Umbilical cord (tissue), 2 donors: ENCODE results near the gene AP5M1. TPM values are rescaled to one million over a fixed set of nuclear protein-coding genes. Genes with fewer than 3 reads are reported as not detected.
"Not testable (repeated sequence)": the region's sequence is repeated elsewhere in the genome, so short reads cannot be mapped to it uniquely, and the experiment has no call there.

Source experiments
- DNase-seq: peaks from one replicate; pipeline ENCODE4 v3.0.0-alpha.2; 2015; ENCODE audit warnings: low spot score
- total RNA-seq: library from RNA; depleted of rRNA; stranded (reverse); fragments of >200 nt; gene quantifications from one replicate; pipeline ENCODE4 v1.2.3, GENCODE V29; 2014; ENCODE audit warnings: low replicate concordance; ENCODE audit not compliant: insufficient read depth

AP5M1 gene, protein sequence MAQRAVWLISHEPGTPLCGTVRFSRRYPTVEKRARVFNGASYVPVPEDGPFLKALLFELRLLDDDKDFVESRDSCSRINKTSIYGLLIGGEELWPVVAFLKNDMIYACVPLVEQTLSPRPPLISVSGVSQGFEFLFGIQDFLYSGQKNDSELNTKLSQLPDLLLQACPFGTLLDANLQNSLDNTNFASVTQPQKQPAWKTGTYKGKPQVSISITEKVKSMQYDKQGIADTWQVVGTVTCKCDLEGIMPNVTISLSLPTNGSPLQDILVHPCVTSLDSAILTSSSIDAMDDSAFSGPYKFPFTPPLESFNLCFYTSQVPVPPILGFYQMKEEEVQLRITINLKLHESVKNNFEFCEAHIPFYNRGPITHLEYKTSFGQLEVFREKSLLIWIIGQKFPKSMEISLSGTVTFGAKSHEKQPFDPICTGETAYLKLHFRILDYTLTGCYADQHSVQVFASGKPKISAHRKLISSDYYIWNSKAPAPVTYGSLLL
- total RNA-seq = 23.8 TPM

DNA sequence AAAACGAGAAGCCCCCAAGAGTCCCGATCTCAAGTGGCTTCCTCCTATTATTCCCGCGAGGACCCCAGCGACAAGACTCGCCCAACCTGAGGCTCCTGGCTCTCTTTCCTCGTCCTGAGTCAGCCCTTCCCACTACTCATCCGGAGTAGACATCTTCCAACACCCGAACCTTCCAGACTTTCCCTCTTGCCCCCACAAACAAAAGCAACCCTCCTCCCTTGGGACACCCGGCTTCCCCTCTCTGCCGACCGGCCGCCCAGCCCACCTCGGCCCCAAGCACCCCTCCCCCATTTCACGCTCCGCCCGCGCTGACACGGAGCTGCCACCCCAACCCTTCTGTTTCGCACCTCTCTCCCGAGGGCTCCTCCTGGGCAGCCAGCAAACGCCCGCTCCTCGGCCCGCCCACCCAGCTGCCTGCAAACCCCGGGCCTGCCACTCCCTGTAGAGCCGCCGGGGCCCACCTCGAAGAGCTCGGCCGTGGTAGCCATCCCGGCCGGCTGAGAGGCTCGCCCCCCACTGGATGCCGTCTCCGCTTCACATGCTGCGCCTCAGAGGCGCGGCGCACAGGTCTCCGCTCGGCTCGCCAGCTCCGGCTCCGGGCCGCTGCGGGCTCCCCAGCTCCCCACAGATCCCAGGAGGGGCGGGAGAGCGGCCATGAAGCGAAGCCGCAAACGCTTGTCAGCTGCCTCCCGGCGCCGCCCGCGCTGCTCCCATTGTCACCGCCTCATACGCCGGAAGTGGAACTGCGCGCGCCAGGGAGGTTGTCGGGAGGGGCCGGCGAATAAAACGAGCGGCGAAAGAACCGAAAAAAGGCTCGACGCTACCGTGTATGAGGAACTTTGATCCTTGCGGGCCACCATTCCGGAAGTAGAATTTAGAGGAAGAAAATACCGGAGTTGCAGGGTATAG lies at the start of gene AP5M1, which contains the start of gene EXOC5:
Gene AP5M1 (plus strand): TSS at position 811 of the 909 bp plus-strand sequence. CDS start 344 bp downstream, outside the sequence.
Gene EXOC5 (minus strand): TSS at position 745 of the 909 bp plus-strand sequence. CDS start 257 bp downstream, at position 488.
- DNase-seq = peak; percentile 96

DNA sequence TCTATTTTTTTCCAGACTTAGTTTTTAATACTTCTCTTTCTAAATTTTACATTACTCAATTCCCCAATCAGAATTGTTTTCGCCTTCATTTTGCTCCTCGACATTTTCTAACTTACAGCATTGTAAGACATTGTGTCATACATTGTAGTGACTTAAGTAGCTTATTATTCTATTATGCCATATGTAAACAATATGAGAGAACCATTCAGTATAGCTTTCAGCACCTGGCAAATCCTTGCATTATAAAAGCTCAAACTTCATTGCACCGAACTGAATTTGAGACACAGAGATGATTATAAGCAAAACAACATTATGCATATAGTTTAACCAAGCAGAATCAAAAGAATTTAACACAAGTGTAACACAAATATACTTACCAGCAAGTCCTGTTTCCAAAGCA lies 46.8 kb upstream of the AP5M1 start:
- DNase-seq = no peak

DNA sequence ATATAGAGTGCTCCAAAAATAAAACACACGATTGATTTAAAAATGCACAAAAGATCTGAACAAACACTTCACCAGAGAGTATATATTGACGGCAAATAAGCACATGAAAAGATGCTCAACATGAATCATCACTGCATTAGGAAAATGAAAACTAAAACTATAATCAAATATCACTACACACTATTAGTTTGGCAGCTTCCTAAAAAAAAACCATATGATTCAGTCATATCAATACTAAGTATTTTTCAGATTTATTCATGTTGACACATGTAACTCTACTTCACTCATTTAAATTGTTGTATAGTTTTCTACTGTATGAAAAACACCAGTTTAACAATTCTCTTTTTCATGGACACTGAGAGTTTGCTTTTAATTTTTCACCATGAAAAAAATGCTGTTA lies 41.7 kb upstream of the AP5M1 start:
- no peak for DNase-seq

DNA sequence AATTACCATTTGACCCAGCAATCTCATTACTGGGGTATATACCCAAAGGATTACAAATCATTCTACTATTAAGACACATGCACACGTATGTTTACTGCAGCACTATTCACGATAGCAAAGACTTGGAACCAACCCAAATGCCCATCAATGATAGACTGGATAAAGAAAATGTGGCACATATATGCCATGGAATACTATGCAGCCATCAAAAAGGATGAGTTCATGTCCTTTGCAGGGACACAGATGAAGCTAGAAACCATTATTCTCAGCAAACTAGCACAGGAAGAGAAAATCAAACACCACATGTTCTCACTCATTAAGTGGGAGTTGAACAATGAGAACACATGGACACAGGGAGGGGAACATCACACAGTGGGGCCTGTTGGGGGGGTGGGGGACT lies 40.5 kb upstream of the AP5M1 start:
- DNase-seq = not testable (repeated sequence)

DNA sequence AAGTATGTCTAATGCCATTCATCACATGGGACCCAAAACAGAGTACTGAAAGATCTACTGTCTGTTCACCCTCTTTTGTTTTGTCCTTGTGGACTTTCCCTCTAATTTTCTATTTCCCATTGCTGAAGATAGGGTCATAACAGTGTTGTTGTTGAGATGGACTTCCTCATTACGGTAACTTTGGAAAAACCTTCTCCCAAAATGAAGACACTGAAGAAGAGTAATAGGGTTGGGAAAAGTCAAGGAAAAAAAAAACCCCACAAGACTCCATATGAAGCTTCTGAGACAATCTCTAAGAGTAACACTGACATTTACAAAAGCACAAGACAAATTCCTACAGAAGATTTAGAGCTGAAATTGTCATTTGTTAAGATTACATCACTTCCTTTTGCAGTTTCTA lies 36.8 kb upstream of the AP5M1 start:
- DNase-seq = no peak

DNA sequence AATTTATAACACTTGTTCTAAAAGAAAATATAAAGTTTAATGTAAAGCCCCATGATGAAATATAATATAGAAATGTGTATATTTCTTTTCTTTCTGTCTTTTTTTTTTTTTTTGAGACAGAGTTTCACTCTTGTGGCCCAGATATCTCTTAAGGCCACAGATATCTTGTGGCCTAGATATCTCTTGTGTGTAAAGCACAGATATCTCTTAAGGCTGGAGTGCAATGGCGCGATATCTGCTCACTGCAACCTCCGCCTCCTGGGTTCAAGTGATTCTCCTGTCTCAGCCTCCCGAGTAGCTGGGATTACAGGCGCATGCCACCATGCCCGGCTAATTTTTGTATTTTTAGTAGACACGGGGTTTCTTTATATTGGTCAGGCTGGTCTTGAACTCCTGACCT lies 28.7 kb upstream of the AP5M1 start:
- DNase-seq = not testable (repeated sequence)

DNA sequence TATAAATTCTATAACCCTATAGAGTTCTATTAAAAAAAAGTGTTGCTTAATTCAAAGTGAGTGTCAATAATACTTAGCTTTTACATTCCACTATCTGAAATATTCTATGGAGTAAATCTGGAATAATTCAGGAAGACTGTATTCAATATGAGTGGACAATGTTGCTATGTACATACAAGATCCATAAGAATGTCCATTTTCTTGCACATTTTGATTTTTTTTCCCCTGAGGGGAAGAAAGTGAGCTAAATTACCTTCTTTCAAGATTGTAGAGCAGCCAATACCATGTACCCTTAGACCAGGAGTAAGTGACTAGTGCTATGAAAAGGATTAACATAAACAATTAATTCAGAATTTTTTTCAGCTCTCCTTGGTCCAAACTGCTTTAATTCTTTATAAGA lies 25.5 kb upstream of the AP5M1 start:
- DNase-seq = no peak

DNA sequence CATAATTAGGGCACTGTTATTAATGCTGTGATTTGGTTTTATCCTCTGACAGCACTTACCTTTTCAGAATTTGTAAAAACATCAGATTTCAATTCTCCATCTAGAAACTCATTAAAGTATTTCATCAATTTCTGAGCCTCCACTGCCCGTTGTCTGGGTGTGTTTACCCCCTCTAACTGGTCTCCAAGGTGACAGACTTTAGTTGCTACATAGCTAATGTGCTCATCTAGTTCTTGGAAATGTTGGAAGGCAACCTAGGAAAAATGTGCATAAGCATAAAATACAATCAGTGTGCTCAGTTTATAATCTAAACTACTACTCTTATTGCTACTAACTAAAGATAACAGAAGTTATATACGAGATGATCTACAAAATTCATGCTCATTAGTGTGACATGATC lies 24.7 kb upstream of the AP5M1 start:
- DNase-seq = peak; percentile 8

DNA sequence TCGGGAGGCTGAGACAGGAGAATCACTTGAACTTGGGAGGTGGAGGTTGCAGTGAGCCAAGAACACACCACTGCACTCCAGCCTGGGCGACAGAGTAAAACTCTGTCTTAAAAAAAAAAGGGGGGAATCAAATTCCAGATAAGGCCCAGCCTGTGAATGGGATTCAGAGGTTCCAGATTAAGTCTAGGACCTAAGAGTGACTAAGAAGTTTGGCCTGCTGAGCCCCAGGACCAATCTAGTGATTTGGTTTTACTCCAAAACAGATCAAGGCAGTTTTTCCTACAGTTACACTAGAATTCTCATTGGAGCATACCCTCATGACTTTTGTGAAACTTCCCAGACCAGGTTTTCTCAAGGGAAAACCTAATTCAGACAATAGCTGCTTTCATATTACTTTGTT lies 22.8 kb upstream of the AP5M1 start:
- no peak for DNase-seq

DNA sequence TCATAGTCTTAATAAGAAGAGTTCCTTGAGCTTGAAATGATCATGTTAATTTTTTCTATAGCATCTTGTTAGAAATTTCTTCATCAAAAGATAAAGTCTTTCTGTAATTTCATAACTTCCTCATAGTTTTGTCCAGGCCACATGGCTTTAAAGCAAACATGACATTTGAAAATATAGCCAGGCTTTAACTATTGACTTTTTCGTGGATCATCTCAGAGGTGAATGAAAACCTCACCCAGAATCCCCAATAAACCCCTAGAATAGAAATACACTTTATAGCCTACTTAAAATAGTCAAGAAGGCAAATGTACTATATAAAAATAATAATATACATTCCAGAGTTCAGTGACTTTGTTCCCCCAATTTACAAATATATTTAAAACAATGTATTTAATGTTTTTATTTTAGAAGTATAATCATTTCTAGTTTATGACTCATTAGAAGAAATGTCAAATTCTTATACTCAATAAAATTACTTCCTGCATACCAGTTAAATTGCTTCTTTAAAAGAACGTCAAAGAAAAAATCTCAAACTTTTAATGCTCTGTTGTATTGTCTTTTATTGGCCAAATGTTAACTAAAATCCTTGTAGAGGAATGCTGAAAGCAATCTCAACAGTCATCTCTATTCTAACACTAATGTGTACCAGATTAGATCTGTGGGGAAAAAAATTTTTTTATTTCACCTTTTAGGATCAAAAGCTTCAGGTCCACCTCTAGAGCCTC lies 21.7 kb upstream of the AP5M1 start:
- DNase-seq = no peak

DNA sequence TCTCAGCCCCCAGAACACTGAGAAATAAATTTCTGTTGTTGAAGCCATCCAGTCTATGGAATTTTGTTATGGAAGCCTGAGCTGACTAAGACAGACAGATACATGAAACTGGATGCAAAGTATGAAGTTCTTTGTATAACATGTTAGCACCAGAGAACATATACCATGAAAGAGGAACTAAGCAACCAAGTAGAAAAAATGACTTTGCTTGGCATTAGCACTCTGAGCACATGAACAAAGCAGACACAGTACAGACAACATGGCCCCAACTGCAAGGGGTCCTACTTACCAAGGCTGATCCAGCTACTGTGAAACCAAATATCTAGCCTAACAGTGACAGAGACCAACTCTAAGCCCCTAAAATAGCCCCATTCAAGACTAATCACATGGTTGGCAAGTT lies 13.9 kb upstream of the AP5M1 start:
- no peak for DNase-seq

DNA sequence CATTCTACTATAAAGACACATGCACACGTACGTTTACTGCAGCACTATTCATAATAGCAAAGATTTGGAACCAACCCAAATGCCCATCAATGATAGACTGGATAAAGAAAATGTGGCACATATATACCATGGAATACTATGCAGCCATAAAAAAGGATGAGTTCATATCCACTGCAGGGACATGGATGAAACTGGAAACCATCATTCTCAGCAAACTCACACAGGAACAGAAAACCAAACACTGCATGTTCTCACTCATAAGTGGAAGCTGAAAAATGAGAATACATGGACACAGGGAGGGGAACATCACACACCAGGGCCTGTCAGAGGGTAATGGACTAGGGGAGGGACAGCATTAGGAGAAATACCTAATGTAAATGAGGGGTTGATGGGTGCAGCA lies 10.6 kb upstream of the AP5M1 start:
- not testable (repeated sequence) for DNase-seq

DNA sequence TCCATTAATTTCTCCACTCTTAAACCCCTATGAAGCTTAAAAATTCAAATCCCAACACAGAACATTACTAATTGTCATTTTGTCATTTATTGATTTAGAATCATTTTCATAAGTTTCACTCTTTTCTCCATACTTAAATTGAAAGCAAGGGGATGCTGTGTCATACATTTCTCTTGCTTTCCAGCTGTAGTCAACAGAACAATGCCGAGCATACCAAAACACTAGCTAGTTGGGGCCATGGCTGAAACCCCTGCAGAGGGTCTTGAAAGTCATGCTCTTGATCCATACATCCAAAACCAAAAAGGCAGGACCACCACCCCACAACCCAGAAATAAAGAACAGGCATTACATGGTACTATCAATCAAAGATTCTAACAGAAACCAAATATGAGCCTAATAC lies 9.1 kb upstream of the AP5M1 start:
- no peak for DNase-seq

DNA sequence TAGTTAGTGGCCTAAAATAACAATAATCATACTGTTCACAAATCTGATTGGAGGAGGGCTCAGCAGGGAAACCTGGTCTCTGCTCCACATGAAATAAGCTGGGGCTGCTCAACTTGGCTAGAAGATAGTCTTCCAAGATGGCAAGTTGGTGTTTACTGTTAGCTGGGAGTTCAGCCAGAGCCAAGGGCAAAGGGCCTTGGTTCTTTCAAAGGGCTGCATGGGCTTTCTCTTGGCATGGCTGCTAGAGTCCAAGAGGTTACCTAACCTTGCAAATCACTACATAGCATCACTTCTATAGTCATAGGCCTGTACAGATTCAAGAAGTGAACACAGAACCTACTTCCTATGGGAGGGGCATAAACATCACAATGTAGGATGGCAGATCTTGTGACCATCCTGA lies 7.2 kb upstream of the AP5M1 start:
- DNase-seq = no peak

DNA sequence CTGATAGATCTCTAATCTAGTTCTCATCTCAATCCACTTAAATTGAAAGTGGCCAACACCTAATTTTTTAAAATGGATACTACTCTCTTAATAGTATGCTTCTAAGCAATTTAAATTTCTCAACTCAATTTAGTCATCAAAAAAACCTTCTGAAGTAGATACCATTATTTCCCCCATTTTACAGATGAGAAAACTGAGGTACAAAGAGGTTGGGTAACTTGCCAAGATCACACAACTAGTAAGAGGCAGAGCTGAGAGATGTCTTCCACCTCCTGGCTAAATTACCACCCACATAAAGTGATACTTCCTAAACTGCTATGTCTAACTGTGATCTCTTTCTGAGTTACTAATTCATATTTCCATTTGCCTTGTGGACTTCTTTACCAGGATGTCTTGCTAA lies 6.7 kb upstream of the AP5M1 start:
- no peak for DNase-seq

DNA sequence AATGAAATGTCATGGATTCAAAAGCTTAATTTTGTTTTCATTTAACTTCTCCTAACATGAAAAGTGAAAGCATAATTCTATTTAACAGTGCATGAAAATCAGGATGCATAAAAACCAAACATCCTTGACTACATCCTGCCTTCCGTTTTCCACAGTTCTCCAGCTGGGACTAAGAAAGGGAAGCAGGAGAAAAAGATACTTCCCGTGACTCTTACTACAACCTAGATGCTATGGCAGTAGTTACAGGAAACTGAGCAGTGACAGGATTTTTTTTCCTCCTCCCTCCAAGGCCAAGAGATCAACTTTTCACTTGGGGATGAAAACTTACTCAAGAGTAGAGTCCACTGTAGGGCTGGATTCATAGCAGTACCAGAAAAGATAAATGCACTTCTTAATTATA lies 2.7 kb upstream of the AP5M1 start:
- DNase-seq = no peak

DNA sequence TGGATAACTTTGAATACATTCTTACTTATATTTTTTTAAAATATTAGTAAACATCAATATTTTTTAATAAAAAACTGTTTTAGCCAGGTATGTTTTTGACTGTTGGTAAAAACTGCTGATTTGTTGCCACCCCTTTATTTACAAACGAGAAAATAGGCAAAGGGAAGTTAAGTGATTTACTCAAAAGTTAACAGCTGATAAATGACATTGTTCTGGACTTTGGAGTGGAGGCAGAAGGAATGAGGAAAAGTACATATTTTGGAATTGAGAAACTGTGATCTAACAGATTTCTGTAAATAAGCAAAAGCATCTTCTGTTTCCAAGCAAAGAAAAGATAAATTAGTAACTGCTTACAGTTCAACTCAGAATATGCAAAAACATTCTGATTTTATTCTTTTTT lies 4.5 kb downstream of the AP5M1 start:
- DNase-seq = no peak

DNA sequence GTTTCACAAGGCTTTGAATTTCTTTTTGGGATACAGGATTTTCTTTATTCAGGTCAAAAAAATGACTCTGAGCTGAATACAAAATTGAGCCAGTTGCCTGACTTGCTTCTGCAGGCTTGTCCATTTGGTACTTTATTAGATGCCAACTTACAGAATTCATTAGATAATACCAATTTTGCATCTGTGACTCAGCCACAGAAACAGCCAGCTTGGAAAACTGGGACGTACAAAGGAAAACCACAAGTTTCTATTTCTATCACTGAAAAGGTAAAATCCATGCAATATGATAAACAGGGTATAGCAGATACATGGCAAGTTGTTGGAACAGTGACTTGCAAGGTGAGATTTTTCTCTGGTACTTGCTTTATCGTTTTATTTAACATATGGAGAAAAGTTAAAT lies 5.8 kb downstream of the AP5M1 start:
- DNase-seq = no peak

DNA sequence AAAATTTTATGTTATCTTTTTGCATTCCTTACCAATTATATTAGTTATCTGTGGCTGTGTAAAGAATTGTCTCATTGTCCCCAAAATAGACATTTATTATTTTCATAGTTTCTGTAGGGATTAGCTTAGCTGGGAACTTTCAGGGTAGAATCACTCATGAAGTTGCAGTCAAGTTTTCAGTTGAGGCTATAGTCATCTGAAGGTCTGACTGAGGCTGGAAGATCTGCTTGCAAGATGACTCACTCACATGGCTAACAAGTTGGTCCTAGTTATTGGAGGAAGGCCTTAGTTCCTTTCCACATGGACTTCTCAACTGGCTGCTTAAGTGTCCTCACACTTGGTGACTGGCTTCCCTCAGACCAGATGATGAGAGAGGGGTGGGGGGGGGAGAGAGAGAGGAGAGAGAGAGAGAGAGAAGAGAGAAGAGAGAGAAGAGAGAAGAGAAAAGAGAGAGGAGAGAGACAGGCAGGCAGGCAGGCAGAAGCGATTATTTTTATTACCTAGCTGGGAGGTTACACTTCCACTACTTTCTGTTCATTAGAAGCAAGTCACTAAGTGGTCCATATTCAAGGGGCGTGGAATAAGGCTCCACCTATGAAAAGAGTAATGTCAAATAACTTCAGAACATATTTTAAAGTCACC lies 6.4 kb downstream of the AP5M1 start:
- DNase-seq = no peak

DNA sequence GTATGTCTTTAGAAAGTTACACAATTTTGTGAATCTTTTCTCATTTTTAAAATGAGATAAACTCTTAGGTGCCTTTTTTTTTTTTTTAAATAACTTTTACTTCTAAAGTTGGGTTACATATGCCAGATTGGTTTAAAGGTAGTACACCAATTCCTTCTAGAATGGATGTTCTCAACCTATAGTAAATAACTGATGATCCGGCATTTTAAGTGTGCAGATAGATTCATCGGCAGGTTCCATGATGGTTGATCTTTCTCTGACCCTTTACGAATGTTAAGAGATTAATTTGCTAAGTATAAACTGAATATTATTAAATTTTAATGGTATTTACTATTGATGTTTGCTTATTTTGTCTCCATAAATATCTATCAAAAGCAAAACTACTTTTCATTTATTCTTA lies 8.3 kb downstream of the AP5M1 start:
- DNase-seq = no peak

DNA sequence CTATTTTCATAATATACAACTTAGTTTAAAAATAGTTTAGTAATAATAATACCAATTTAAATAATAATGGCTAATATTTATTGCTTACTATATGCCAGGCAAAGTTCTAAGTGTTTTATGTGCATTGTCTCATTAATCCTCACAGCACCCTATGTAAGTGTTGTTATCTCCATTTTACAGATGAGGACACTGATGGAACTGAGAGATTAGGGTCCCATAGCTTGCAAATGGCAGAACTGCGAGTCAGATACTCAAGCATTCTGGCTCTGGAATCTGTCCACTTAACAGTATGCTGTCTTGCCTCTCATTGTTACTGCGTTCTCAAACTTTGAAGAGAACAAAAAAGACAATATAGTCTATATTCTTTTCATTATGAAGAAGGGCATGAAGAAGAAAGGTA lies 19.0 kb downstream of the AP5M1 start:
- no peak for DNase-seq
